Heart right ventricle (tissue), 16 donors: ENCODE results near the gene UBL5. TPM values are rescaled to one million over a fixed set of nuclear protein-coding genes. Genes with fewer than 3 reads are reported as not detected.
"Not testable (repeated sequence)": the region's sequence is repeated elsewhere in the genome, so short reads cannot be mapped to it uniquely, and the experiment has no call there.

Experiments
- ATAC-seq, 8 donors: fragments of 200-7000 bp; cut with Tn5 transposase; one replicate each; pipeline ENCODE4 v1.9.1; 2020; ENCODE audit warnings: mild to moderate bottlenecking in 8 of 8, moderate library complexity in 8 of 8, moderate number of reproducible peaks in 1 of 8
- DNase-seq, 2 donors: peaks; one replicate each; pipeline ENCODE4 v3.0.0-alpha.2; 2020
- H3K27ac ChIP-seq, 10 donors: fragments of 200-600 bp; sonication (generic) in 2 of 10; one replicate each; pipeline versions ENCODE4 v1.5.0 to v1.8.0; 2020 to 2022; ENCODE audit warnings: mild to moderate bottlenecking in 3 of 10
- H3K27me3 ChIP-seq, 7 donors: fragments of 200-600 bp; one replicate each; pipeline ENCODE4 v1.8.0; 2021 to 2022; ENCODE audit warnings: mild to moderate bottlenecking in 2 of 7
- H3K36me3 ChIP-seq, 9 donors: fragments of 200-600 bp; sonication (generic) in 1 of 9; one replicate each; pipeline versions ENCODE4 v1.5.0 to v1.8.0; 2020 to 2022; ENCODE audit warnings: mild to moderate bottlenecking in 2 of 9
- H3K4me1 ChIP-seq, 9 donors: fragments of 200-600 bp; sonication (generic) in 1 of 9; one replicate each; pipeline versions ENCODE4 v1.5.0 to v1.8.0; 2020 to 2022; ENCODE audit warnings: mild to moderate bottlenecking in 4 of 9
- H3K4me3 ChIP-seq, 10 donors: fragments of 200-600 bp; sonication (generic) in 2 of 10; one replicate each; pipeline versions ENCODE4 v1.5.0 to v1.8.0; 2020 to 2022; ENCODE audit warnings: mild to moderate bottlenecking in 7 of 10, moderate library complexity in 2 of 10
- H3K9me3 ChIP-seq, 11 donors: fragments of 200-600 bp in 10 of 11; sonication (generic) in 2 of 11; one replicate each; pipeline versions ENCODE4 v1.5.0 to v1.8.0; 2013 to 2022; ENCODE audit warnings: mild to moderate bottlenecking in 2 of 11, control low read depth in 1 of 11, moderate library complexity in 1 of 11
- CTCF ChIP-seq, 9 donors: fragments of 200-600 bp; sonication (generic) in 2 of 9; IDR thresholded peaks; one replicate each; pipeline versions ENCODE4 v1.5.0 to v1.8.0; 2021 to 2022; ENCODE audit warnings: antibody characterized with exemption in 9 of 9, mild to moderate bottlenecking in 5 of 9, moderate library complexity in 1 of 9
- WGBS, 2 donors: extraction: QIAGEN DNeasy Blood & Tissue Kit; methylation state at CpG; one replicate each; pipeline ENCODE4 v1.1.7; 2013; ENCODE audit warnings: inconsistent platforms in 1 of 2; 5-methylcytosine and 5-hydroxymethylcytosine counted together
- intact Hi-C, 10 donors: fragments of 100-400 bp; cut with DNase I; formaldehyde crosslinking; loops; one replicate each; pipeline versions ENCODE4 v1.11.1 to v1.14.2; 2022
- polyA plus RNA-seq, 2 donors: library from polyadenylated mRNA; stranded (reverse); fragments of 200-250 nt; gene quantifications; one replicate each; pipeline ENCODE4 v1.2.3, GENCODE V29; 2013
- total RNA-seq, 10 donors: library from RNA; stranded (reverse); fragmentation: NEBNext Ultra II Directional in 3 of 10; extraction: Animal tissue kit (Norgen Biotek cat#: 25700) in 3 of 10; gene quantifications; one replicate each; pipeline versions ENCODE4 v1.2.1 to v1.2.4, GENCODE V29; 2021 to 2023
- donor health status: Arrhythmogenic right ventricular cardiomyopathy.
- donor health status: ischemic (EF 13 %, LVEDD 7.1; RV severe dilation, severe dysfunction).
- donor health status: healthy with polysubstance abuse.
- donor health status: DM: no; HTN: yes; CAD: no.
- donor health status: DM: no; HTN: no; CAD: no.
- donor health status: ischemic (EF 25% LVEDD 6.9; RV normal size, moderate dysfunction).
- donor health status: ischemic (EF 25% LVEDD 5.7; RV mildly dilated, moderate dysfunction).
- donor health status: healthy.
- donor health status: DM: yes; HTN: yes; CAD: no.
- donor health status: Ischemic cardiomyopathy.
- donor health status: ischemic (EF 35%, LVEDD 5.7; RV mildly dilated, moderate dysfunction).
- donor health status: nonischemic (EF 11% LVEDD 7.7; RV severe dilation, severe dysfunction).
- donor health status: DM: yes; HTN: yes; CAD: no.
- donor health status: PGD.
- donor health status: ischemic (EF 29% LVEDD 5.4; RV normal size, mild dysfunction).
- donor health status: nonischemic (EF 23%, LVEDD 6.1; RV moderate dilation, normal function).

The UBL5 gene
- total and polyA plus RNA-seq, 12 donors: 483 to 1,564 (median 521) TPM

GRCh38 chr19:9818734-9819595 is 8.8 kb upstream of the UBL5 start, which contains the start of gene FBXL12:
Gene FBXL12, minus strand, starts transcription at chr19:9819079. Its CDS starts 266 bp downstream, at chr19:9818813.
- peaks cover 3 to 27% (median 22%) of the 10 kb centered on the region in 9 donors for H3K4me1 ChIP-seq
- peaks cover 0 to 15% (median 0%) of the 10 kb centered on the region in 9 donors for H3K36me3 ChIP-seq
- H3K27ac ChIP-seq: peak within 1 kb of the TSS; percentile 93 to 99 (median 96)
- TF ChIP-seq CTCF (IDR thresholded peaks at IDR 0.05): no peak
- ATAC-seq: peak; percentile 94 to 97 (median 95)
- peak; percentile 100 for DNase-seq
- intact Hi-C loops: loop anchor here in 4 of 10 donors (1.0 to 2.0 kb wide), 2 partner anchors 26 to 27 kb away; no protein-coding TSS in a partner anchor
- H3K9me3 ChIP-seq: no peaks in the 10 kb centered on the region
- H3K27me3 ChIP-seq: no peaks in the 10 kb centered on the region
- 0% methylated on average over 82 of the region's 82 CpGs for WGBS, 2 donors
- peak within 1 kb of the TSS; percentile 76 to 100 (median 97) for H3K4me3 ChIP-seq

- peaks cover 3 to 27% (median 22%) of the 10 kb centered on the region in 9 donors for H3K4me1 ChIP-seq
- DNase-seq: no peak
- TF ChIP-seq CTCF (IDR thresholded peaks at IDR 0.05): no peak
- no peaks in the 10 kb centered on the region for H3K27me3 ChIP-seq
- H3K36me3 ChIP-seq: peaks cover 0 to 11% (median 0%) of the 10 kb centered on the region in 9 donors
- no peak for ATAC-seq
- peak overlapping the region; percentile 46 to 99 (median 95) for H3K27ac ChIP-seq
- 1% methylated on average over 21 of the region's 21 CpGs for WGBS, 2 donors
- H3K4me3 ChIP-seq: peak overlapping the region in 8 of 10 donors; percentile 76 to 100 (median 94)
- no peaks in the 10 kb centered on the region for H3K9me3 ChIP-seq
- intact Hi-C loops: loop anchor here in 4 of 10 donors (1.0 to 2.0 kb wide), 2 partner anchors 27 kb away; no protein-coding TSS in a partner anchor
These were observed 8.2 kb upstream of the UBL5 start for GRCh38 chr19:9819596-9819909.

- H3K4me3 ChIP-seq: peak overlapping the region in 8 of 10 donors; percentile 76 to 100 (median 94)
- intact Hi-C loops, H3K27me3 ChIP-seq, H3K9me3 ChIP-seq, ATAC-seq, DNase-seq: not testable (repeated sequence)
- H3K27ac ChIP-seq: peak overlapping the region; percentile 46 to 99 (median 95)
- 95 to 96% methylated on average over 8 of the region's 8 CpGs for WGBS, 2 donors
- peaks cover 0 to 10% (median 0%) of the 10 kb centered on the region in 9 donors for H3K36me3 ChIP-seq
- H3K4me1 ChIP-seq: peaks cover 3 to 27% (median 22%) of the 10 kb centered on the region in 9 donors
These were observed 7.7 kb upstream of the UBL5 start for GRCh38 chr19:9820034-9820433.

GRCh38 chr19:9823816-9824215 is 3.9 kb upstream of the UBL5 start:
- no peak overlapping the region for H3K27ac ChIP-seq
- H3K4me3 ChIP-seq: no peak overlapping the region
- DNase-seq: no peak
- 88 to 95% methylated on average over 5 of the region's 5 CpGs for WGBS, 2 donors
- no peak for TF ChIP-seq CTCF (IDR thresholded peaks at IDR 0.05)
- intact Hi-C loops: no loop called here
- no peak for ATAC-seq
- H3K4me1 ChIP-seq: peaks cover 11 to 32% (median 26%) of the 10 kb centered on the region in 9 donors
- H3K27me3 ChIP-seq: no peaks in the 10 kb centered on the region
- no peaks in the 10 kb centered on the region for H3K9me3 ChIP-seq
- peaks cover 0 to 5% (median 0%) of the 10 kb centered on the region in 9 donors for H3K36me3 ChIP-seq
